Activated CD4-positive, alpha-beta T cell treated with anti-CD3 and anti-CD28 coated beads, Interleukin-2, amount 50 U/mL, for 1 hour (primary cell): ENCODE results near the gene CEPT1.
A peak's percentile ranks its signal among the peaks of the same experiment; 100 is the strongest.

Experiments used
- DNase-seq: peaks from one replicate; pipeline ENCODE4 v3.0.0-alpha.2; 2020

CEPT1 gene

DNA sequence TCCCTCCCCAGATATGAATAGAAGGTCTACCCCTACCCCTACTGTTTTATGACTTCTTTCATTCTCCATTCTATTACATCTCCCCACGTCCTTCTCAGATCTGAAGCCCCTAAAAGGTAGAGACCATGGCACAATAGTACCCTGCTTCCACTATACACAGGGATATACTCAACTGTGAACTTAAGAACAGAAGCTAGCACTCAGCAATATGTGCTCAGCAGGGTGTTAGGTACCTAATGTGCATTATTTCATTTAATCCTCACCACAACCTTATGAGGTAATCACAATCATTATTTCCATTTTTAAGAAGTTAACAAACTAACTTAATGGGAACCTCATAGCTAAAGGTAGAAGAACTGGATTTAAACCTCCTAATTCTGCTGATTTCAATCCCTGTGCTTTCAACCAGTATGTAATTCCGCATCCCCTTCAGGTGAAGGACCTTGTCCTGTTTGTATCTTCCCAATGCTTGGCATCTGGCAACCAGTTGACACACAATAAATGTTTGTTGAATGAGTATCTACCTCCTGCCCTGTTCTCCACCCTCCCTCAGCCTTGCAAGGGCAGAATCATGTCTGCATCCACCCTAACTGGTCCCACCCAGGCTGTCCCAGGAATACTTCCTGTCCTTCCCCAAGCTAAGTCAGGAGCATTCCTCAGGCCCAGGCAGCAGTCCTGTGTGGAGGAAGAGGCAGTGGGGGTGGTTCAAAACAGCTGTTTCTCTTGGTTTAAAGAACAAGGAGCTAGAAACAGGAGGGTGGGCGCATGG is 53.9 kb downstream of the CEPT1 start:
- no peak for DNase-seq

DNA sequence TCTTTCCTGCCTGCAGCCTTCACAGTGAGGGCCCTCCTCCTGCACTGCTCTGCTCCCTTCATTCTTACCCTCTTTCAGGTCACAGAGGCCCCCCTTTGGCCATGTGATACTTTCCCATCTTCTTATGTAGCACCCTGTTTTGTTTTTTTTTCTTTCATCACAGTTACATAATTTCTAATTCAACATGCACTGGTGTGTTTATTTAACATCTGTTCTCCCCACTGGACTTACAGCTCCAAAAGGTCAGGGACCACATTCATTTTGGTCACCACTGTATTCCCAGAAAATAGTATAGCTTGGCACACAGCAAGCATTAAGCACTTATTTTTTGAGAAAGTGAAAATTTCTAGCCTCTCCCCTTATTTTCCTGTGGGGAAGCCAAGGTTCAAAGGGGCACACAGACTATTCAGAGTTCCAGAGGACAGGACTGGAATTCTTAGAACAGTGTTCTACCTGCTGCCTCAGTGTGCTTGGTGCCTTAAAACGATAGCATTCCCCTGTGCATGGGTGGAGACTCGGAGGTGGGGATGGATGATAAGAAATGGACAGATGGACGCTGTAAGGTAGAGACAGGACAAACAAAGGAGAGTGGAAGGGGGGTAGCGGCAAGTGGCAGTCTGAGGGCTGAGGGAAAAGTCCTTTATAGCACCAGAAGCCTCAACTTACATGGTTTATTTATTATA is 55.1 kb downstream of the CEPT1 start:
- DNase-seq: no peak

DNA sequence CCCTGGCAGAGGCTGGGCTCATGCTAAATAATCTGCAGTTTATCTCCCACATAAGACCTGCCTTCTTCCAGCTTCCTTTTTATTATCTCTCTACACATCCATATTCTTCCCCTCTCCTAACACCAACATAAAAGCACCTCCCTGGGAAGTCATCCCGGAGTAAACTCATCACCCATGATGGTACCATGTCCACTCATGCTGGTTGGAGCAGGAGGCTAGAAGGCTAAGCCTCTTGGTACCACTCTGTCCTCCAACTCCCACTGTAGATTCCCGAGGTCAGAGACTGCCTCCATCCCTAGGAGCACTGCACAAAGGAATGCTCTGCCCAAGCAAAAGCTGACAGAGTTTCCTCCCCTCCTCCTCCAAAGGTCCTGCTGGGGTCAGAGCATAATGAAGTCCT is 56.2 kb downstream of the CEPT1 start:
- DNase-seq: no peak

DNA sequence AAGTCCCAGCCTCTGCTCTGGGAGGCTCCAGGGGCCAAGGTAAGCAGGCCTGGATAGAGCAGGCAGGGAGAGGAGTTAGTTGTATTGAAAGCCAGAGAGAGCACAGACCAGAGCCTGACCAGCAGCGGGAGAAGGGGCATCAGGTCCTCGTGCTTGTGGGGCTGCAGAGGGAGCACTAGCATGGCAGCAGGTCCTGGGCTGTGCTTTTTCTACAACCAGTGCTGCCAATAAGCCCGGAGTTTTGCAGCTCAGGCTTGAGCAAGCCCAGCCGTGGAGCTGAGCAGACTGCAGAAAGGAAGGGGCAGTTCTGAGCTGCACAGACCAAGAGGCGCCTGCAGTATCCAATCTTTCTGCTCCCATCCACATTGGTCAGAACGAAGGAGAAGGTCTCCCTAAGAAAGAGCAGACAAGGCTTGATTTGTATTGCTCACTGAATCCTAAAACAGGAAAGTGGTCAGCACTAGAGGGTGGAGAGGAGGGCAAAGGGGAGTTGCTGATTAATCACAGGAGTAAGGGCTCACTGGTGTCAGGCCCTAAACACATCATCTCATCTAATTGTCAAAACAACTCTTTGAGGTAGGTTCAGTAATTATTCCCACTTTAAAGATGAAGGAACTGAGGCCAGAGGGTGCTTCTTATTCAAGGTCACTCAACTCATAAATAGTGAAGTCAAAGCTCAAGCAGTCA is 57.7 kb downstream of the CEPT1 start:
- DNase-seq: peak; percentile 76

DNA sequence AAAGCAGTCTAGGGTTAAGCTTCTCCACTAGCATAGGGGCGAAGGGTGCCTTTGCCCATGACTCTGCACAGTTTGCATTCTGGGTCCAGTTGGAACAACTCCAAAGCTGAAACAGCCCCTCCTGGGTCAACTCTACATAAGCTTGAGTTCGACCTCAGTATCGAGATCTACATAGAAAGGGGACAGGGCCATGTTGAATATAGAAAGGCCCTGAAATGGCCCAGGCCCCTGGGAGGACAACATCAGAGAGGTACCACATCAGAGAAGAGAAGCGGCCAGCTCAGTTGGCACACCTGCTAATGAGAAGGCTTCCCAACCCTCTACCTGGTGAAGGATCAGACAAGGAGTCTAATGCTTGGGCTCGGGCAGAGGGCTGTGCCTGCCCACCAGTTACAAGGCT is 58.8 kb downstream of the CEPT1 start:
- DNase-seq: no peak

DNA sequence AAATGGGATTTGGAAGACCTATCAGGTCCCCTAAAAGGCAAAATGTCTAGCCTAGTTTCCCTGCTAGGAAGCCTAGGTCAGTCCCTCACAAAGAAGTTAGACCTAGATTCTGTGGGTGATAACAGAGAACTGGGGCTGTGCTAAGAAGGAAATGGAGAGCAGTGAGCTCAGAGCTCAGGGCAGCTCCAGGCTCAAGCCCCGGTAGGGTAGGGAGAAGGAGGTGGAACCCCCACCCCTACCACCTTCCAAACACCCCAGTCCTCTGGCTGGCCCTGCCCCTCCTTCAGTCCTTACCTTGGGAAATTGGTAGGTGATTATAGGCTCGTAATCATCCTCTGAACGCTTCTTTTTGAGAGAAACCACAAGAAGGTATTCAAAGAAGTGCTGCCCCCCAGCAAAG is 59.3 kb downstream of the CEPT1 start:
- DNase-seq: no peak

DNA sequence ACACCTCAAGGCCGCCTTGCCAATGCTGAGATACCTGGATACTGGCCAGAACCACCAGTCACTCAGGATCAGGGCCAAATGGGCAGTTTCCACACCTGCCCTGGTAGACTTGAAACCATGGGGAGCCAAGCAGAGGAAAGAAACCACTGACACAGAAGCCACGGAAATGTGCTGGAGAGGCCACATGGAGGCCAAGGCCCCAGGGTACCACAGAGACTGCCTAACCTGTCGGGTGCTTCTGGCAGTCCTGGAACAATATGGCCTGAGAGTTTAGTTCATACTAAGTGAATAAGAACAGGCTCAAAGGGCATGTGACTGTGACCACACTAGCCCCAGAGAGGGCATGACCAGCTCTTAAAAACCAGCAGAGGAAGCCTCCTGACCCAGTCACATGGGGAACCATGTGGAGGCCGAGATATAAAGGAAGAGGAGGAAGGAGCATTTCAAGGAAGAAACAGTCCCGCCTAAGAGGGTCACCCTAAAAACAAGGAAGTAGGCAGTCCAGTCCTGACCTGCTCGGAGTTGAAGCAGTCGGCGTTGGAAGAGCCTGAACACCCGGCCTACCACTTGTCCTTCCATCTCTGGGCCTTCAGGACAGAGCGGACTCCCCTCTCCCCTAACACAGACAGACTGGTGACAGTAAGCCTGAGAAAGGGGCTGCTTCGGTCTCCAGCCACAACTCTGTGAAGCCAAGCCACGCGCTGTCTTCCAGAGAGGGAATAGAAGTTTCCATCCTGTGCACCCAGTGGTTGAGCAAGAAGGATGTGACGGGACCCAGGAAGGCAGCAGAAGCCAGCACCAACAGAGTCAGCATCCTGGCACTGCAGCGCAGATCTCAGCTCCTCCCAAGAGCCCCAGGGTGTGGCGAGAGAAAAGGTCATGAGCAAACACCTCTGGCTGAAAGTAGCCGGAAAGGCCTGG is 60.1 kb downstream of the CEPT1 start, which contains the start of gene DENND2D:
TSS of gene DENND2D (minus strand) at position 766 of the 921 bp plus-strand sequence. CDS start at position 579, 187 bp downstream.
- DNase-seq: peak; percentile 61

DNA sequence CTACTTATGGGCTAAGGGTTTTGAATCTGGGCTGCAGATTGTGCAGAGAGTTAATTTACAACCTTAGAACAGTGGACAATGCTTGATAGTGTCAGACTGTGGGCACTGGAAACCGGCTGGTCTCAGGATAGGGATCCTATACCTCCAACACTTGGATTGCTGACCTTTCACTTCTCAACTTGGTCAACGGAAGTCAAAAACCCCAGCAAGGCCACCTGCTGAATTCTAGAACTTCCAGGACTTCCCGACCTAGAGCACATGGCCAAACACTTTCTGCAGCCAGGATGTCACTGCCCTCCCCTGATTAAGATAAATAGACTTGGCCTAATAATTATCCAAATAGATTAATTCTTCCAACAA is 60.8 kb downstream of the CEPT1 start:
- DNase-seq: no peak

DNA sequence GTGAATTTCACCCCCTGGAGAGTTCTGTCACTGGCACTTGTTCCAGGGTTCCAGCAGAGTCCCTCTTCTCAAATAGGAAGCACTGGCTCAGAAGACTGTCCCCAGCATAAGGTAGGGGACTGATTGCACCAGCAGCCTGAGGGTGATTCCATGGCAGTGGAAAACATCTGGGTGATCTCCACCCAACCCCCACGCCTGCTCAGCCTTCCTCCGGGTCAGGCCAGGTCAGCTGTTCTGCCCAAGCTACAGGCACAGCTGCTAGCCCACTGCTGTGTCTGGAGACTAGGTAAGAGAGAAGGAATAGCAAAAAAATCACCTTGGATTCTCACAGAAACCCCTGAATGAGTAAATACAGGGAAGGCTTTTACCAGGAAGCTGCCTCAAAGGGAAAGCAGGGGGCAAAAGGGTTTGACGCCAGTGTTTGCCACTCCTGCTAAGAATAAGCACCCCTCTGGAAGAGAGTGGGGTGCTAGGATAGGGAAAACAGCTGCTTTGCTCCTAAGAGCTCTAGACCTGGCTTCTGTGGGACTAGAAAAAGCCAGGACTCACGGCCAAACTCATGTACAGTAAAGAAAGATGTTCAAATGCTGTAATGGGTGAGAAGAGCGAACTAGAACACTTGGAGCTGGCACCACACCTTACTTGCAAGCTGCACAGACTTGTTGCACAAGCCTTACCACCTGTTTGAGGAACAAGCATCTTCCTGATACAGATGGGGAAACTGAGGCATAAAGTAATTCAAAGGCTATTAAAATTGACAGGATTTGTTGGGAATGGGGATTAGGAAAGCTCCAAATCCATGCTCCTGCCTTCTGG is 61.5 kb downstream of the CEPT1 start:
- DNase-seq: no peak

DNA sequence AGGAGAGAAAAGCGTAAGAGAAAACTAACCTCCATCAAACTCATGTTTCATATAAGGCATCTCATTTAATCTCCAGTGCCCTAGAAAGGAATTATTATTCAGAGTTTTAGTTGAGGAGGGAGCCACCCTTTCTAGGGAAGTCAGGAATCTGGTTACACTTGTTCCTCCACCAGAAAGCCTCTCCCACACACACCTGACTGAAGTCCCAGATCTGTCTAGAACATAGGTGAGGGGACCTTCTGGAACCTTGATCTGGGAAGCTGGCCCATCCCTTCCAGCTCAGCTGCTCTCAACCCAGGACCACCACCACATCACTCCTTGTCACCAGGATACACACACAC is 62.3 kb downstream of the CEPT1 start:
- DNase-seq: no peak

DNA sequence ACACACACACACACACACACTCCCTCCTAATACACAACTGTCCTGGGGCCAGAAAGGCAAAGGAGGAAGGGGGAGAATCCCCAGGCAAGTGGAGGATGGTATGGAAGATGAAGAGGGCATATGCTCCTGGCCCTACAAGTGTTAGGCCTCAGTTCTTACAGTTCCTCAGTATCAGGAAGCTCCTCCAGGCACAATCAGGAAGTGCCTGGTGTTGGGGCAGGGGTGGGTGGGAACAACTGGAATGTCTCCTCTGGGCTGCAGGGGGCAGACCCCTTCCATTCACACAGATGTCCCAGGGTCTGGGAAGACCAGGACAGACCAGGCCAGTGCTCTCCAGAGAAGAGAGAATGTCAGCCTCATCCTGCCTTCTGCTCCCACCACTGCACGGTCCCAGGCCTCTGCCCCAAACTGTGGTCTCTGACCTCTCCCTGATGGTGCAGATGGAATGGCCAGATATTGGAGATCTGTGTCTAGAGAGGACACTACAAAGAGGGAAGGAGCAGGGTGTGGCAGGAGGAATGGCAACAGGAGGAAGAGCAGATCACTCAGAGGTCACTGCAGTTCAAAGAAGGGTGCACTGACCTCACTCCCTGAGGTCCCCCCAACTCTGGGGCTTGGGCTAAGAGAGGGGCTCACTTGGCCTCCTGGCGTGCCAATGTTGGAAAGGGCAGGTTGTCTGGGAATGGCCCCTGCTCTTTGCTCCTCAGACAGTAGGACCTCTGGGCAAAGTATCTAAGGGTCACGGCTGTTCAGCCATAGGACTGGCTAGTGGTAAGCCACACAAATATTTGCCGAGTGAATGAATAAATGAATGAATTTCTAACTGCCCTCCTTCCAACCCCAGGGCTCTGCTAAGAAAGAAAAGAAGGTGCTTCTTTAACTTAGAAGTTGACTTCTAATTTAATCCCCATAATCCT is 62.9 kb downstream of the CEPT1 start:
- no peak for DNase-seq

DNA sequence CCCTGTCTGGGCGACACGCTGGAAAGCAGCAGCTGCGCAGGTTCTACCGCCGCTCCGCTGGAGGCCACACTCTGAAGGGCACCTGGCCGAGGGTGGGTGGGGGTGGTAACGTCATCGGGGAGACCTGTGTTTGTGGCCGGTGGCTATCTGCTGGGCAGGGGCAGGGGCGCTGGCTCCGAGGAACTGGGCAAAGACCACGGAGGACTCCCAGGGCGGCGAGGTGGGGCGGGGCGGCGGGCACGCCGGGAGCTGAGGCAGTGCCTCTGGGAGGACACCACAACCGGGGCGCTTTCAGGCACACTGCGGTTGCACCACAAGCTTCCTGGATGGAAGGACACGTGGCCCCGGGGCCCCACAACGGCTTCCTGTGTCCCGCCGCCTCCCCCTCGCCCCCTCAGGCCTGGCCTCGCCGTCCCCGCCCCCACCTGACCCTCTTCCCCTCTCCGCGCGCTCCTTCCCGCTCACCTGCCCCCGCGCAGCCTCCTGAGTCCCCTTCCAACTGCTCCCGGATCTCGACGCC is 63.7 kb downstream of the CEPT1 start:
- peak; percentile 79 for DNase-seq

DNA sequence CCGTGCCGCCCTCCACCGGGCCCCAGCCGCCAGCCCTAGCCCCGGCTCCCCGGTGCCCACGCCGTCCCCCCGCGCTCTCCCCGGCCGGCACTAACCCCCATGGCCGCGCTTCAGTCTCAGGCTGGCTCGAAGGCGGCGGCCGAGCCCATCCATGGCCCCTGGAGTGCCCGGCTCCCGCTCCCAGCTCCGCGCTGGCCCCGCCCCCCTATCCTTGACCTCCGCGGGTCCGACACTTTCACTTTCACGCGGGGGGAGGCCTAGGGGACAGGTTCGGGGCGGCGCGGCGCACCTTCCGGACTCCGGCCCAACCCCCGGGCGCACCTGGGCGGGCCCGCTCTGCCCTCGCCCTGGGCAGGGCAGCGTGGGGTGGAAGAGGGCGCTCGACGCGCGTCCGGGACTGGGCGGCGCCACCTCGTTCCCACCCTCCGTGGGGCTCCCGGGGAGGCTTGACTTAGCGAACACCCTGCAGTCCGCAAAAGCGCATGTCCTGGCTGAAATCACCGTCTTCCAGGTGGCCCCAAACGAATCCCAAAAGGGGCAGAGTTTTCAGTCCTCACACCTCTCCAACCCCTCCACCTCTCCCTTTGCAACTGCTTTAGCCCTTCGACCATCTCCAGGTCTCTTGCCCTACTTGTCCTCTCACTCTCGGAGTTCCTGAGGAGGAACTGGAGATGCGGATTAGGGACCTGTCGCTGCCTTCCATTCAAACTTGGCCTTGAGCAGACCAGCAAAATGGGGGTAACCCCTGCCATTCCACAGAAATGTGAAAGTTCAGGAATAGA is 64.4 kb downstream of the CEPT1 start:
- peak; percentile 72 for DNase-seq

DNA sequence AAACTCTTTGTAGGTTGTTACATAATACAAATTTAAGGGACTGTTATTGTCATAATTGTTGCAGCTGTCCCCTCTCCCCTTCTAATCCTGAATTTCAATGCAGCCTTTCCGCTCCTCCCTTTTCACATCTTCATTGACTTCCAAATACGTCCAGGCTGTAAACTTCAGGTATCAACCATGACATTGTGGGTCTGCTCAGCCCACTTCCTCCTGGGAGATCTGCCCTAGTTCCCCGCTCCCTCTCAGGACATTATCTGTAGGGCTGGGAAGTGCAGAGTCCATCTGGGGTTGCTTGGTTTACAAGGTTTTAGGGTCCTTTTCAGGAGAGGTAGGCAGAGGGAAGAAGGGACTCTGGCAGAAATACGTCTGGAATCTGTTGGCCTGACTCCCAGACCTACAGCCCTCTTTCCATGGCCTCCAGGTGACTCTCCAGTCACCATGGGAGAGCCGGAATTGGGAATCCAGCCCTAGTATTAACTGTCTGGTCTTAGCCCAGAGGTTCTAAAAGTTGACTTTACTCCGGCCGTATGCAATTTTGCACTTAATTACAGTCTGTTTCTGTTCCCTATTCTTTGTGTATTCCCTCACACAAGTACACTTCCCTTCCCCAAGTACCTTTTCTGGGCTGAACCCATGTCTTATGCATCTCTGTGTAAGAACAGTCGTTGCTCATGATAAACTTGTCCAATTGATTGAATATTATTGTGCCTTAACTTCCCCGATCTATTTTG is 65.1 kb downstream of the CEPT1 start:
- DNase-seq: no peak

DNA sequence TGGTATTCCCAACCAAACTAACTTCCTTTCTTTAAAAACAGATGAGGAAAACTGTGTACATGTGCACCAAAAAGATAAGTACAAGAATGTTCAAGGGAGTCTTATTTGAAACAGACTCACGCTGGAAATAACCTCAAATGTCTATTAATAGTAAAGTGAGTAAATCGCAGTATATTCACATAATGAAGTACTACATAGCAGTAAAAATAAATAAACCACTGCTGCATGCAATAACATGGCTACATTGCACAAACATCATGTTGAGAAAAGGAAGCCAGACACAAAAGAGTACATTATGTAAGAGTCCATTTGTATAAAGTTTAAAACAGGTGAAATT is 65.7 kb downstream of the CEPT1 start:
- DNase-seq: no peak

DNA sequence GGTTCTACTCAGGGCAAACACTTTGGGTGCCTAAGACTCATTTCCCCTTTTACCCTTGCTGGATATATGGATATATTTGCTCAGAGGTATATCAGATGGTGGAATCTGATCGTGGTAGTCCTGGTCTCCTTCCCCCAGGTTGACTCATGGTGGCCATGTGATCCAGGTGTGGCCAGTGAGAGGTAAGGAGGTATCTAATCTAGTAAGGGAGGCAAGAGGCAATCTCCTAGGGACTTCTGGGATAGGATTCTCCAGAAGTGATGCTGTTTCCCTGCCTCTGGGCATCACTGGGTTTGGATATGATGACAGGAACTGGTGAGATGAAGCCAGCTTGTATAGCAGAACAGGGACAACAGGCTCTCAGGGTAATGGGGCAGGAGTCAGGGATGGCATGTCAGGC is 68.9 kb downstream of the CEPT1 start:
- DNase-seq: no peak

DNA sequence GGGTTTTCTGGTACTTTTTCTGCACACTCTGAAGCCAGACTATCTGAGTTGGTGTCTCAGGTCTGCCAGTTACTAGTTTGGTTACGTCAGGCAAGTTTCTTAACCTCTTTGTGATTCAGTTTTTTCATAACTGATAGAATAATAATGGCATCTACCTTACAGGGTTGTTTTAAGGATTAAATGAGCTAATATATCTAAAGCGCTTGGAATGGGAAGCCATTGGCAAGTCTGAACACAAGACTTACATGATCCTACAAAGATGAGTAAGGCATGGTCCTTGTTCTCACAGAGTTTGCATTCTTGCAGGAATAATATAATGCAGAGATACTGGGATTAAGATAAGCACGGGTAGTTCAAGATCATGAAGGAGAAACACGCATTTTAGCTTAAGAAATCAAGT is 69.6 kb downstream of the CEPT1 start:
- no peak for DNase-seq

DNA sequence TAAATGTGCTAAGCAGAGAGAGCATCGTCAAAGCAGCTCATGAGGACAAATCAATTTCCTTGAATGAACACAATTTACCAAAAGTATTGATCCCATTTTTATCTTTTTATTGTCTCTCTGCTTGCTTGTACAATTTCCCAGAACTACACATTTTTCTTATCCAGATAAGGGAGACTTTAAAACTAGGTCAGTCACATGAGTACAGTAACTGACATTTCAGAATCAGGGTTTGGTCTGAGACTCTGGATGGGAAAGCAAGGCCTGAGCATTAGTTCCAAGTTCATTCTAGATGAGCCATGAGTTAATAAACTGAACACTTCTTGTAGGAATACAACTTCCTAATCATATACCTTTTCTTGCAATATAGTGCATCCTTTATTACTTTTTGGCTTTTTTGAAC is 71.9 kb downstream of the CEPT1 start:
- no peak for DNase-seq

DNA sequence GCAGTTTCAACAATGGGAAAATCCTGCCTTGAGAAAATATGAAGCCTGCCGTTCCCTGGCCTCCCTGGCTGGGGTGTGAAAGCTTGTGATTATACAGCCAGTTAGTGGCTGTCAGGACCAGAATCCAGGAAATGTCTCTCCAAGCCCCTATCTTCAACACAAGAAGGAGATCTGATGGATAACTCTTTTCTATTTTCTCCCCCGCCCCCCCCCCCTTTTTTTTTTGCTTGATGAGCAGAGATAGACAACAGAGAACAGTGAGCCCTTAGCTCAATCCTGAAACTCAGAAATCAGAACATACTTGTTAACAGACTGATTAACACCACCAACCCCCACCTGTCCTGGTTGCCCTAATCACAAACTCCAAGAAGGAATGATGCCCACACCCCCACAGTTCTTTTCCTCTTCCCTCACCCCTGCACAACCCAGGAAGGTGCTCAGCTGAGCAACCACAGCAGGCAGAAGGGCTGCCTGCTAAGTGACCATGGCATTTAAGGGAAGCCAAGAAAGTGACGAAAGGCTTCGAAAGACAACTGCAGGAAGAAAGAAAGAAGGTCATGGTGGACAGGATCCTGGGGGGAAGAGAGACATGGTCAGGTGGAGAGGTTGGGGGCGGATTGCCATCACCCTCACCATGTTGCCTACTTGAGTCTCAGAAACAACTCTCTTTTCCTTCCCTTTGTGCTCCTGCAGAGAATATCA is 72.8 kb downstream of the CEPT1 start:
- no peak for DNase-seq
